GM12874 (cell line): ENCODE measurements around the gene GLI3.

ENCODE experiments used
- TF ChIP-seq, protein P1 (sequence below): IDR thresholded peaks from 2 replicates; pipeline ENCODE4 v1.5.1; 2011; ENCODE audit warnings: low read depth, mild to moderate bottlenecking, control low read depth, low read length, moderate library complexity; ENCODE audit not compliant: insufficient read depth

GLI3 gene

DNA sequence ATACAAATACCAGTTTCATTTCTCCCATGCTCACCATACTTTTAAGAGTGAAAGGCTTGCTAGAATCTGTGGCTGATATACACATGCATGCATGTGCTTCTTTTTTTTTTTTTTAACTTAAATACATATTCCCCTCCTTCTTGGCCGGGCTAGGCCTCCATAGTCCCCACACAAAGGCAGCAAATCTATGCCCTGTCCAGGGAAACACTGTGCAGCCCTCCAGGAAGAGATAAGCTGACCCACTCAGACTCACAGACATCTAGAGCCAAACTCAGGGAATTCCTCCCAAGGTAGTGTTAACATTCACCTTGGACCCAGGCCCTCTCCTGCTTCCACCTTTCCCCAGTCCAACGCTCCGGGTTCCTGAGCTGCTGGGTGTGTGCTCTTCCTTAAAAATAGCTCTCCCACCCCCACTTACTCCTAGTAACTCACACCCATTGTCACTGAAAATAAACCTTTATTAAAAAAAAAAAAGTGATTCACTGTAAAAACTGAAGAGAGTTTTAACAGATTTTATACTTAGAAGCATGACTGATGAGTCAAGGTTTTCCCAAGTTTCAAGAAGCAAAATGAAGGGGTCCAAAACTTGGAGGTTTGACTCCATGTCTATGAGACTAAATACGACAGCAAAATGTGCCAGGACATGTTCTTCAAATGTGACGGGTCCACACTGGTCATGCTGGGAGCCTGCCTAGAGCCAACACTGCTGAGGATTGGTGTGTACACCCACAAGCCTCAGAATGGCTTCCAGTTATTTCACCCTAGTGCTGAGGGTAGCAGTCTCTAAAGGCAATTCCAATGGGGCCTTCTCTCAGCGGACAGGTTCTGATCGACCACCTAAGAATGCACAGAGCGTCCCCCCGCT is 159.5 kb downstream of the GLI3 start:
- TF ChIP-seq, protein P1, sequence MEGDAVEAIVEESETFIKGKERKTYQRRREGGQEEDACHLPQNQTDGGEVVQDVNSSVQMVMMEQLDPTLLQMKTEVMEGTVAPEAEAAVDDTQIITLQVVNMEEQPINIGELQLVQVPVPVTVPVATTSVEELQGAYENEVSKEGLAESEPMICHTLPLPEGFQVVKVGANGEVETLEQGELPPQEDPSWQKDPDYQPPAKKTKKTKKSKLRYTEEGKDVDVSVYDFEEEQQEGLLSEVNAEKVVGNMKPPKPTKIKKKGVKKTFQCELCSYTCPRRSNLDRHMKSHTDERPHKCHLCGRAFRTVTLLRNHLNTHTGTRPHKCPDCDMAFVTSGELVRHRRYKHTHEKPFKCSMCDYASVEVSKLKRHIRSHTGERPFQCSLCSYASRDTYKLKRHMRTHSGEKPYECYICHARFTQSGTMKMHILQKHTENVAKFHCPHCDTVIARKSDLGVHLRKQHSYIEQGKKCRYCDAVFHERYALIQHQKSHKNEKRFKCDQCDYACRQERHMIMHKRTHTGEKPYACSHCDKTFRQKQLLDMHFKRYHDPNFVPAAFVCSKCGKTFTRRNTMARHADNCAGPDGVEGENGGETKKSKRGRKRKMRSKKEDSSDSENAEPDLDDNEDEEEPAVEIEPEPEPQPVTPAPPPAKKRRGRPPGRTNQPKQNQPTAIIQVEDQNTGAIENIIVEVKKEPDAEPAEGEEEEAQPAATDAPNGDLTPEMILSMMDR: no peak

DNA sequence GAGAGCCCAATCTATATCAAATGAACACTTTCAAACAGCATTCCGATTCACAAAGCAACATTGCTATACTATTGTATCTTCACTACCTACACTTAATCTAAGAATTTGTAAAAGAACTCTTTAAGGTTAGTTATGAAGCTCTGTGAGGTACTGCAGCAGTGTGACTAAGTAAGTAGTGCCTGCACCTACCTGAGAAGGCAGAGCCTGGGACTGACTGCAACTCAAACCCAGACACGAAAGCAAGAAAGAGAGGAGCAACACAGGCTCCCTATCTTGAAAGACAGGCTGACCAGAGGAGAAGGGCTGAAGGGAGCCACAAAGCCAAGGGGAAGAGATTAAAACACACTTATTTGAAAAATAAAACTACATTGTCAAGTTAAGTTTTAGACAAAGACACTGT is 160.1 kb downstream of the GLI3 start:
- TF ChIP-seq, protein P1: no peak

DNA sequence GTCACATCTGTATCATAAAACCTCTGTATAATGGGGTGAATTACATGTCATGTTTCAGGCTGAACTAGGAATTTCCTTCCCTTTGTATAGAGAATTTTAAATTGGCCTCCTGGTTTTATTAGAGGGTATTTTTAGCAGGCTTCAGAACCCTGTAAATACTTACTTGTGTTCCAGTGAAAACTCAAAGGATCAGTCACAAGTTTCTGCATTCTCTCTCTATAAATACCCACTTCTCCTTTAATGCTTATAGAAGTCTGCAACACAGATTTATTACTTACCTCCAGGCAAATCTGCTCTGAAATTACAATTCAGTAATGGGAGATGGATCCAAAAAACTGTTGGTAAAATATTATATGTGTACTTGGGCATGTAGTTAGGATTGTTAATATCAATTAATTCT is 161.6 kb downstream of the GLI3 start:
- TF ChIP-seq, protein P1: no peak

DNA sequence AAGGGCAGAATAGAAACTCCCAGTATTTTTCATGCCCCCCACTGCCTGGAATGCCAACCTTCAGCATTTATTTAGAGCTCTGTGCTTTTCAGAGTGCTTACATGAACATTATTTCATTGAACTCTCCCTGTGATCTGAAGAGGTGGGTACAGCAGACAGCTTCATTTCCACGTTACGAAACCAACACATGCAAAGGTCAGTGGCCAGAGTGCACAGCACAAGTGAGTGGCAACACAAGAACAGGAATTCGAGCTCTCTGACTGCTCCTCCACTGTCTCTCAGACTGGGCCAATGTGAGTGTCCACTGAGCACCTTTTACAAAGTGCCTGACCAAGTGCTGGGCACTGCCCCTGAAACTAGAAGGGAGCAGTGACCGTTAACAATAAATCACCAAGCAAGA is 162.9 kb downstream of the GLI3 start:
- TF ChIP-seq, protein P1: no peak

DNA sequence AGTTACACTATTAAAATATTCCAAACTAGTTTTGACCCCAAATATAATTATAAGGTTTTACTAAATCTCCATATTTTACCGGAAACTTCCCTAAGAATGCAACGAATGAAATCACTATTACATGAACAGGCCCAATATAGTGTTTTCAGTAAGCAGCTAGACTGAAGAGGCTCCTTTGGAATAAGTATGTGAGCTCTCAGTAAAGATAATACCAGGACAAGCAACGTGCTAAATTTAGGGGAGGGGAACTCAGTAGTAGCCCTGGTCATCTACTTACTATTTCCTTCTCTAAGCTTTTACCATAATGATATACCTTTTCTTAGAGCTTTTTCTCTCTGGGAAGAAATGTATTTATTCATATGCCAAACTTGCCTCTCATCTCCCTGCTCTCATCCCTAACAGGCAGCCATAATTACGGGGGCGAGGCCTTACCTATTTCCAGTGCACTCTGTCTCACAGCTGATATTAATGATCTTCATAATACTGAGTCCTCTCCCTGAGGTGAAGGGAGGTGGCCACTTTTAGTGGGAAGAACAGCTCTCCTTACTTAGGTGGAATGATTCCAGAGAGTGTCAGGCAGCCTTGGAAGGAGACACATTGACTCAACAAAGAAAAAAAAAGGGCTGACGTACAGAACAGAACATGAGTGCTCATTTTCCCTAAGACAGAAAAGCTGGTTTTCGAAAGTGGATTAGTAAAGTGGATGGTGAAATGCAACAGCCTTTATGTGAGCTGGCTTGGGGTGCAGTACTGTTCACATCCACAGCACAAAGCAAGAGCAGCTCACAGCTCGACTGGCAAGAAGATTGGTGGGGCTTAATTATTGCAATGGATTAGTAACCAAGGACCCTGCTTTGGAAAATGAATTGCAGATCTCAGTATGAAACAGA is 165.4 kb downstream of the GLI3 start:
- TF ChIP-seq, protein P1: no peak

DNA sequence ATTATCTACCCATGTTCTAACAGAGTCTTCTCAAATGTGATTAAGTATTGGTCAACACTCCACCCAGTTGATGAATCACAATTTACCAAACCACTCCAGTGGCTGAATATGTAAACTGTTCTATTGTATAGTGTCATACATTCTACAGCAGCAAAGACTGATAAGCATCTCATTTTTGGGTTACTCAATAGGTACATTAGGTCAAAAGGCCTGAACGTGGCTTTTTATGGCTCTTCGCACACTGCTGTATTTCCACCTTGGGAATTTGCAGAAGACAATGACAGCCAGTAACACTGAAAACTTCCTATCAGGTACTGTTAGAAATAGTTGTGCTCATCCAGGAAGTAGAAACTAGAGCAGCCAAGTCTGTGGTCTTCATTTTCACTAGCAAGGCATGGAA is 166.9 kb downstream of the GLI3 start:
- TF ChIP-seq, protein P1: no peak

DNA sequence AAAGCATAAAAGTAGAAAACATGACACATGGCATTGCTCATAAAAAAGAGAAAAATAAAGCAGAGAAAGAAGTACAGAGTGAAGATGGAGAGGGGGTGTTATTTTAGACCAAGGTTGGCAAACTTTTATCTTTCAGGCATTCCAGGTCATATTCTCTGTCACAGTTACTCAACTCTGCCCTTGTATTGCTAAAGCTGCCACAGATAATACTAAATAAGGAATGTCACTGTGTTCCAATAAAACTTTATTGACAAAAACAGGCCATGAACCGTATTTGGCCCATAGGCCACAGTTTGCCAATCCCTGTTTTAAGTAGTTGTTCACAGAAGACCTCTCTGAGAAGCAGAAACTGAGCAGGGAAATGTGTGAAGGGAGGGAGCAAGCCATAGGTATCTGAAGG is 167.4 kb downstream of the GLI3 start:
- TF ChIP-seq, protein P1: no peak
